ENCODE results near the gene SOS2.

DNA sequence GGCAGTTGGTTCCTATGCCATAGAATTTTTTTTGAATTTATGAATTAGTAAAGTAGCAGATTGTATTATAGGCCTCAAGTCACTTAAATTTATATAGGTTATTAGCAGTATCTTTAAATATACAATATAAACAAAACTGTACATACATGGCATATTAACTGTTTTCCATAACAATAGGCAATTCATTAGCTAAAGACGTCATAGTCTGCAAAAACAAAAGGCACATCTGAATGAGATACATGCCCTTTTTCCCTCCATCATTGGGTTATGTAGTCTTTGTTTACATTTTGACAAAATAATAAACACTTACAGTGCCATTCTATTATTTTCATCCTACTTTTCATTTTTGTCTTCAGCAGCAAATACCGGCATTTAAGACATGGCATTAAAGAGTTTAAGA is 113.9 kb downstream of the SOS2 start:
- TF ChIP-seq, protein P1, sequence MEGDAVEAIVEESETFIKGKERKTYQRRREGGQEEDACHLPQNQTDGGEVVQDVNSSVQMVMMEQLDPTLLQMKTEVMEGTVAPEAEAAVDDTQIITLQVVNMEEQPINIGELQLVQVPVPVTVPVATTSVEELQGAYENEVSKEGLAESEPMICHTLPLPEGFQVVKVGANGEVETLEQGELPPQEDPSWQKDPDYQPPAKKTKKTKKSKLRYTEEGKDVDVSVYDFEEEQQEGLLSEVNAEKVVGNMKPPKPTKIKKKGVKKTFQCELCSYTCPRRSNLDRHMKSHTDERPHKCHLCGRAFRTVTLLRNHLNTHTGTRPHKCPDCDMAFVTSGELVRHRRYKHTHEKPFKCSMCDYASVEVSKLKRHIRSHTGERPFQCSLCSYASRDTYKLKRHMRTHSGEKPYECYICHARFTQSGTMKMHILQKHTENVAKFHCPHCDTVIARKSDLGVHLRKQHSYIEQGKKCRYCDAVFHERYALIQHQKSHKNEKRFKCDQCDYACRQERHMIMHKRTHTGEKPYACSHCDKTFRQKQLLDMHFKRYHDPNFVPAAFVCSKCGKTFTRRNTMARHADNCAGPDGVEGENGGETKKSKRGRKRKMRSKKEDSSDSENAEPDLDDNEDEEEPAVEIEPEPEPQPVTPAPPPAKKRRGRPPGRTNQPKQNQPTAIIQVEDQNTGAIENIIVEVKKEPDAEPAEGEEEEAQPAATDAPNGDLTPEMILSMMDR (IDR thresholded peaks at IDR 0.05), result no peak
- no peak for TF ChIP-seq POLR2A (IDR thresholded peaks at IDR 0.05)

Data from lower leg skin (tissue), 3 donors.